HepG2 (cell line): Measurements from ENCODE around the gene CBFA2T2. TPM values are rescaled to one million over a fixed set of nuclear protein-coding genes. Genes with fewer than 3 reads are reported as not detected.
A peak's percentile ranks its signal among the peaks of the same experiment; 100 is the strongest.

Experiments used
- AKAP8 ChIP-seq: sonication (generic); formaldehyde crosslinking; IDR thresholded peaks from 2 replicates; pipeline ENCODE4 v1.5.1; 2020; ENCODE audit warnings: mild to moderate bottlenecking, missing genetic modification reagents
- ERF ChIP-seq: IDR thresholded peaks from 2 replicates; pipeline ENCODE4 v1.6.1; 2018; ENCODE audit warnings: missing biosample characterization, missing genetic modification reagents
- FOSL1 ChIP-seq: sonication (generic); formaldehyde crosslinking; IDR thresholded peaks from 2 replicates; pipeline ENCODE4 v1.9.0; 2021; ENCODE audit warnings: missing genetic modification reagents, borderline replicate concordance
- GPN1 ChIP-seq: sonication (generic); formaldehyde crosslinking; IDR thresholded peaks from 2 replicates; pipeline ENCODE4 v1.5.1; 2020; ENCODE audit warnings: missing genetic modification reagents, borderline replicate concordance
- PTBP1 ChIP-seq: fragments of 200-400 bp; formaldehyde crosslinking; IDR thresholded peaks from 2 replicates; pipeline ENCODE4 v1.6.1; 2018; ENCODE audit warnings: low read length, low read depth; ENCODE audit not compliant: poor library complexity, severe bottlenecking
- RORA ChIP-seq: sonication (generic); formaldehyde crosslinking; IDR thresholded peaks from 2 replicates; pipeline ENCODE4 v1.5.0; 2020; ENCODE audit warnings: mild to moderate bottlenecking, missing genetic modification reagents, moderate library complexity
- STAT5B ChIP-seq: sonication (generic); formaldehyde crosslinking; IDR thresholded peaks from 2 replicates; pipeline ENCODE4 v1.4.0; 2020; ENCODE audit warnings: missing genetic modification reagents
- YY1 ChIP-seq: IDR thresholded peaks from 2 replicates; pipeline ENCODE4 v1.6.1; 2011; ENCODE audit warnings: low read length, low read depth, moderate library complexity, mild to moderate bottlenecking; ENCODE audit not compliant: insufficient read depth, insufficient replicate concordance
- ZNF264 ChIP-seq: sonication (generic); formaldehyde crosslinking; IDR thresholded peaks from 2 replicates; pipeline ENCODE4 v1.4.0; 2020; ENCODE audit warnings: missing genetic modification reagents
- ZNF556 ChIP-seq: sonication (generic); formaldehyde crosslinking; IDR thresholded peaks from 2 replicates; pipeline ENCODE4 v1.4.0; 2020; ENCODE audit warnings: mild to moderate bottlenecking, missing genetic modification reagents, borderline replicate concordance
- polyA plus RNA-seq, 8 experiments: library from polyadenylated mRNA; depleted of rRNA in 3 of 8; stranded (reverse) in 7 of 8; unstranded in 1 of 8; fragments of >200 nt; fragmentation: Illumina TruSeq in 4 of 8; extraction: Trizol in 4 of 8; gene quantifications; 2 replicates each; pipeline versions ENCODE4 v1.2.1 to v1.2.3, GENCODE V29; 2011 to 2016; ENCODE audit warnings: low read depth in 4 of 8, missing spikeins in 1 of 8, mixed read lengths in 1 of 8; ENCODE audit not compliant: insufficient read depth in 1 of 8
- total RNA-seq, 5 experiments: library from RNA; depleted of rRNA; stranded (reverse); fragments of >200 nt; fragmentation: Illumina TruSeq; extraction: Trizol; gene quantifications; 2 replicates each; pipeline ENCODE4 v1.2.3, GENCODE V29; 2016; ENCODE audit warnings: low read depth in 1 of 5
- TF ChIP-seq, protein P1 (sequence below): sonication (generic); formaldehyde crosslinking; IDR thresholded peaks from 2 replicates; pipeline ENCODE4 v1.4.0; 2020; ENCODE audit warnings: missing genetic modification reagents, borderline replicate concordance
- TF ChIP-seq, protein P2 (sequence below): sonication (generic); formaldehyde crosslinking; IDR thresholded peaks from 2 replicates; pipeline ENCODE4 v1.8.0; 2023; ENCODE audit warnings: mild to moderate bottlenecking, missing genetic modification reagents
- TF ChIP-seq, protein P3 (sequence below): sonication (generic); formaldehyde crosslinking; conservative IDR thresholded peaks from 2 replicates; pipeline ENCODE4 v1.5.0; 2020; ENCODE audit warnings: missing genetic modification reagents
- TF ChIP-seq, protein P4 (sequence below): sonication (generic); formaldehyde crosslinking; IDR thresholded peaks from 2 replicates; pipeline ENCODE4; 2020; ENCODE audit warnings: missing genetic modification reagents, mild to moderate bottlenecking, borderline replicate concordance
- TF ChIP-seq, protein P5 (sequence below): sonication (generic); formaldehyde crosslinking; IDR thresholded peaks from 2 replicates; pipeline ENCODE4 v1.4.0; 2020; ENCODE audit warnings: mild to moderate bottlenecking, missing genetic modification reagents

Gene CBFA2T2
- total and polyA plus RNA-seq, 2 of the 13 experiments (the other 11 are each of a cell fraction or from before 2014, with no cell fraction given) = 6.3 to 21.2 TPM

DNA sequence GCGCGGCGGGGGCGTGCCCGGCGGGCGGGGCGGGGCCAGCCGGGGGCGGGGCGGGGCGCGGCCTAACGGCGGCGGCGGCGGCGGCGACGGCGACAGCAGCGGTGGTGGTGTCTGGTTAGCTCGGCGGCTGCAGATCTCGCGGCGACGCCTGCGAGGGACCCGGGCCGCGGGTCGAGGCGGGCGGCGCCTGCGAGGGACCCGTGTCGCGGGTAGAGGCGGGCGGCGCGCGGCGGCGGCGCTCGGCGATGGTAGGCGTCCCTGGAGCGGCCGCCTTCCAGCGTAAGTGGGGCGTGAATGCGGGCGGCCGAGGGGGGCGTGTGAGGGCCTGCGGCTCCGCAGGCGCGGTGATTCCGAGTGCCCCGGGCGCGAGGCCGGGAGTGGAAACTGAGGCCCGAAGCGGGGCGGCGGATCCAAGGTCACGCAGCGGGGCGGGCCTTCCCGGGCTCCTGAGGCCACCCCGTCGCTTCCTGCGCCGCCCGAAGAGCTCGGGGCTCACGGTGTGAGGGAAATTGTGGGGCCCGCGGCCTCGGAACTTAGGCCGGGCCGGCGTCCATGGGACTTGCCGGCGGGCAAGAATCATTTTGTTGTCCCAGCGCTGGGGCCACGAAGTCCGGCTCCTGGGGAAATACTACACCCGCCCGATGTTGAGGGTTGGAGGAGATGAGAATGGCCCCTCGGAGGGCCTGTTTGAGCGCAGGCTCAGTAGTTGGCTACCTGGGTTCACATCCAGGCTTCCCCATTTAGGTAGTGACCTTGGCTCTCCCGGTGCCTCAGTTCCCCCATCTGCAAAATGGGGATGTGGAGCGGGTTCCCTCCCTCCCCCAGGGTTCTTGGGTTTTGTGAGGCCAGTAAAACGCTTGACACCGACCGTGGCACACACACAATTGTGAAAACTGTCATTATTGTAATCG lies at the start of gene CBFA2T2 (continued):
- no peak; the same call in 1 of the 2 replicates for TF ChIP-seq ERF (CRISPR knock-in tag)
- no peak for TF ChIP-seq FOSL1 (CRISPR knock-in tag)
- no peak for TF ChIP-seq YY1
- TF ChIP-seq, protein P1, sequence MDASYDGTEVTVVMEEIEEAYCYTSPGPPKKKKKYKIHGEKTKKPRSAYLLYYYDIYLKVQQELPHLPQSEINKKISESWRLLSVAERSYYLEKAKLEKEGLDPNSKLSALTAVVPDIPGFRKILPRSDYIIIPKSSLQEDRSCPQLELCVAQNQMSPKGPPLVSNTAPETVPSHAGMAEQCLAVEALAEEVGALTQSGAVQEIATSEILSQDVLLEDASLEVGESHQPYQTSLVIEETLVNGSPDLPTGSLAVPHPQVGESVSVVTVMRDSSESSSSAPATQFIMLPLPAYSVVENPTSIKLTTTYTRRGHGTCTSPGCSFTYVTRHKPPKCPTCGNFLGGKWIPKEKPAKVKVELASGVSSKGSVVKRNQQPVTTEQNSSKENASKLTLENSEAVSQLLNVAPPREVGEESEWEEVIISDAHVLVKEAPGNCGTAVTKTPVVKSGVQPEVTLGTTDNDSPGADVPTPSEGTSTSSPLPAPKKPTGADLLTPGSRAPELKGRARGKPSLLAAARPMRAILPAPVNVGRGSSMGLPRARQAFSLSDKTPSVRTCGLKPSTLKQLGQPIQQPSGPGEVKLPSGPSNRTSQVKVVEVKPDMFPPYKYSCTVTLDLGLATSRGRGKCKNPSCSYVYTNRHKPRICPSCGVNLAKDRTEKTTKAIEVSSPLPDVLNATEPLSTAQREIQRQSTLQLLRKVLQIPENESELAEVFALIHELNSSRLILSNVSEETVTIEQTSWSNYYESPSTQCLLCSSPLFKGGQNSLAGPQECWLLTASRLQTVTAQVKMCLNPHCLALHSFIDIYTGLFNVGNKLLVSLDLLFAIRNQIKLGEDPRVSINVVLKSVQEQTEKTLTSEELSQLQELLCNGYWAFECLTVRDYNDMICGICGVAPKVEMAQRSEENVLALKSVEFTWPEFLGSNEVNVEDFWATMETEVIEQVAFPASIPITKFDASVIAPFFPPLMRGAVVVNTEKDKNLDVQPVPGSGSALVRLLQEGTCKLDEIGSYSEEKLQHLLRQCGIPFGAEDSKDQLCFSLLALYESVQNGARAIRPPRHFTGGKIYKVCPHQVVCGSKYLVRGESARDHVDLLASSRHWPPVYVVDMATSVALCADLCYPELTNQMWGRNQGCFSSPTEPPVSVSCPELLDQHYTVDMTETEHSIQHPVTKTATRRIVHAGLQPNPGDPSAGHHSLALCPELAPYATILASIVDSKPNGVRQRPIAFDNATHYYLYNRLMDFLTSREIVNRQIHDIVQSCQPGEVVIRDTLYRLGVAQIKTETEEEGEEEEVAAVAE (CRISPR knock-in tag) = 0 out of 2 replicates have a peak, but pooled peaks have one; percentile 67
- TF ChIP-seq, protein P2, sequence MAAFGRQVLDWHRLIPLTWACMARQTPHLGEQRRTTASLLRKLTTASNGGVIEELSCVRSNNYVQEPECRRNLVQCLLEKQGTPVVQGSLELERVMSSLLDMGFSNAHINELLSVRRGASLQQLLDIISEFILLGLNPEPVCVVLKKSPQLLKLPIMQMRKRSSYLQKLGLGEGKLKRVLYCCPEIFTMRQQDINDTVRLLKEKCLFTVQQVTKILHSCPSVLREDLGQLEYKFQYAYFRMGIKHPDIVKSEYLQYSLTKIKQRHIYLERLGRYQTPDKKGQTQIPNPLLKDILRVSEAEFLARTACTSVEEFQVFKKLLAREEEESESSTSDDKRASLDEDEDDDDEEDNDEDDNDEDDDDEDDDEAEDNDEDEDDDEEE (CRISPR knock-in tag) = no peak; the same call in 1 of the 2 replicates
- TF ChIP-seq PTBP1 = no peak
- TF ChIP-seq ZNF264 (CRISPR knock-in tag) = no peak
- TF ChIP-seq RORA (CRISPR knock-in tag) = no peak
- TF ChIP-seq GPN1 (CRISPR knock-in tag) = peak; percentile 85; the same call in 1 of the 2 replicates
- TF ChIP-seq STAT5B (CRISPR knock-in tag) = no peak
- 0 out of 2 replicates have a peak, but pooled peaks have one; percentile 14 for TF ChIP-seq ZNF556 (CRISPR knock-in tag)
- TF ChIP-seq, protein P3, sequence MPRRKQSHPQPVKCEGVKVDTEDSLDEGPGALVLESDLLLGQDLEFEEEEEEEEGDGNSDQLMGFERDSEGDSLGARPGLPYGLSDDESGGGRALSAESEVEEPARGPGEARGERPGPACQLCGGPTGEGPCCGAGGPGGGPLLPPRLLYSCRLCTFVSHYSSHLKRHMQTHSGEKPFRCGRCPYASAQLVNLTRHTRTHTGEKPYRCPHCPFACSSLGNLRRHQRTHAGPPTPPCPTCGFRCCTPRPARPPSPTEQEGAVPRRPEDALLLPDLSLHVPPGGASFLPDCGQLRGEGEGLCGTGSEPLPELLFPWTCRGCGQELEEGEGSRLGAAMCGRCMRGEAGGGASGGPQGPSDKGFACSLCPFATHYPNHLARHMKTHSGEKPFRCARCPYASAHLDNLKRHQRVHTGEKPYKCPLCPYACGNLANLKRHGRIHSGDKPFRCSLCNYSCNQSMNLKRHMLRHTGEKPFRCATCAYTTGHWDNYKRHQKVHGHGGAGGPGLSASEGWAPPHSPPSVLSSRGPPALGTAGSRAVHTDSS (CRISPR knock-in tag) = no peak
- no peak for TF ChIP-seq AKAP8
- TF ChIP-seq, protein P4, sequence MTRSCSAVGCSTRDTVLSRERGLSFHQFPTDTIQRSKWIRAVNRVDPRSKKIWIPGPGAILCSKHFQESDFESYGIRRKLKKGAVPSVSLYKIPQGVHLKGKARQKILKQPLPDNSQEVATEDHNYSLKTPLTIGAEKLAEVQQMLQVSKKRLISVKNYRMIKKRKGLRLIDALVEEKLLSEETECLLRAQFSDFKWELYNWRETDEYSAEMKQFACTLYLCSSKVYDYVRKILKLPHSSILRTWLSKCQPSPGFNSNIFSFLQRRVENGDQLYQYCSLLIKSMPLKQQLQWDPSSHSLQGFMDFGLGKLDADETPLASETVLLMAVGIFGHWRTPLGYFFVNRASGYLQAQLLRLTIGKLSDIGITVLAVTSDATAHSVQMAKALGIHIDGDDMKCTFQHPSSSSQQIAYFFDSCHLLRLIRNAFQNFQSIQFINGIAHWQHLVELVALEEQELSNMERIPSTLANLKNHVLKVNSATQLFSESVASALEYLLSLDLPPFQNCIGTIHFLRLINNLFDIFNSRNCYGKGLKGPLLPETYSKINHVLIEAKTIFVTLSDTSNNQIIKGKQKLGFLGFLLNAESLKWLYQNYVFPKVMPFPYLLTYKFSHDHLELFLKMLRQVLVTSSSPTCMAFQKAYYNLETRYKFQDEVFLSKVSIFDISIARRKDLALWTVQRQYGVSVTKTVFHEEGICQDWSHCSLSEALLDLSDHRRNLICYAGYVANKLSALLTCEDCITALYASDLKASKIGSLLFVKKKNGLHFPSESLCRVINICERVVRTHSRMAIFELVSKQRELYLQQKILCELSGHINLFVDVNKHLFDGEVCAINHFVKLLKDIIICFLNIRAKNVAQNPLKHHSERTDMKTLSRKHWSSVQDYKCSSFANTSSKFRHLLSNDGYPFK (CRISPR knock-in tag) = peak; percentile 48; the same call in 1 of the 2 replicates
- TF ChIP-seq, protein P5, sequence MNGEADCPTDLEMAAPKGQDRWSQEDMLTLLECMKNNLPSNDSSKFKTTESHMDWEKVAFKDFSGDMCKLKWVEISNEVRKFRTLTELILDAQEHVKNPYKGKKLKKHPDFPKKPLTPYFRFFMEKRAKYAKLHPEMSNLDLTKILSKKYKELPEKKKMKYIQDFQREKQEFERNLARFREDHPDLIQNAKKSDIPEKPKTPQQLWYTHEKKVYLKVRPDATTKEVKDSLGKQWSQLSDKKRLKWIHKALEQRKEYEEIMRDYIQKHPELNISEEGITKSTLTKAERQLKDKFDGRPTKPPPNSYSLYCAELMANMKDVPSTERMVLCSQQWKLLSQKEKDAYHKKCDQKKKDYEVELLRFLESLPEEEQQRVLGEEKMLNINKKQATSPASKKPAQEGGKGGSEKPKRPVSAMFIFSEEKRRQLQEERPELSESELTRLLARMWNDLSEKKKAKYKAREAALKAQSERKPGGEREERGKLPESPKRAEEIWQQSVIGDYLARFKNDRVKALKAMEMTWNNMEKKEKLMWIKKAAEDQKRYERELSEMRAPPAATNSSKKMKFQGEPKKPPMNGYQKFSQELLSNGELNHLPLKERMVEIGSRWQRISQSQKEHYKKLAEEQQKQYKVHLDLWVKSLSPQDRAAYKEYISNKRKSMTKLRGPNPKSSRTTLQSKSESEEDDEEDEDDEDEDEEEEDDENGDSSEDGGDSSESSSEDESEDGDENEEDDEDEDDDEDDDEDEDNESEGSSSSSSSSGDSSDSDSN (CRISPR knock-in tag) = peak; percentile 92
